Panc1 (cell line): ENCODE data around the gene NR2C2. TPM values are rescaled to one million over a fixed set of nuclear protein-coding genes. Genes with fewer than 3 reads are reported as not detected.

Source experiments
- ATAC-seq: fragments of 200-7000 bp; cut with Tn5 transposase; 2 replicates; pipeline ENCODE4 v1.9.1; 2020; ENCODE audit warnings: mild to moderate bottlenecking, moderate library complexity
- BruUV-seq: library from RNA; stranded (reverse); fragments of 400-500 nt; replicated peaks from 2 replicates; lab custom pipeline; 2021; lab: Mats Ljungman, UMichigan
- CTCF ChIA-PET: fragments of 300-600 bp; sonication (Branson Sonifier 250); formaldehyde crosslinking; loops from one replicate; lab custom pipeline; 2022; ENCODE audit warnings: antibody characterized with exemption; lab: Charles Lee
- POLR2A ChIA-PET: fragments of 300-600 bp; sonication (Branson Sonifier 250); formaldehyde crosslinking; loops from one replicate; lab custom pipeline; 2022; ENCODE audit warnings: antibody characterized with exemption; lab: Charles Lee
- DNase-seq: peaks from one replicate; pipeline ENCODE4 v3.0.0-alpha.2; 2010; ENCODE audit warnings: low read depth, low spot score
- H3K27ac ChIP-seq: 2 replicates; pipeline ENCODE4 v1.5.1; 2011; ENCODE audit warnings: mild to moderate bottlenecking, low read length, inconsistent platforms
- H3K27me3 ChIP-seq: fragments of 200-500 bp; sonication (Bioruptor generic); 2 replicates; pipeline ENCODE4 v1.6.0; 2014; ENCODE audit warnings: low read length, inconsistent platforms; ENCODE audit not compliant: control insufficient read depth, insufficient read depth
- H3K36me3 ChIP-seq: fragments of 200-500 bp; sonication (Bioruptor generic); 2 replicates; pipeline ENCODE4 v1.5.1; 2014; ENCODE audit warnings: inconsistent platforms, mild to moderate bottlenecking, low read length, moderate library complexity; ENCODE audit not compliant: control insufficient read depth, insufficient read depth
- H3K4me1 ChIP-seq: 2 replicates; pipeline ENCODE4 v1.5.1; 2011; ENCODE audit warnings: inconsistent platforms, mild to moderate bottlenecking, low read length, moderate library complexity; ENCODE audit not compliant: control insufficient read depth, insufficient read depth
- H3K4me3 ChIP-seq, 2 experiments: 2 replicates each; pipeline ENCODE4 v1.5.1; 2011 to 2012; ENCODE audit warnings: low read depth in 2 of 2, low read length in 2 of 2, mild to moderate bottlenecking in 2 of 2, inconsistent platforms in 1 of 2, moderate library complexity in 1 of 2
- H3K9me3 ChIP-seq: fragments of 200-500 bp; sonication (Bioruptor generic); 2 replicates; pipeline ENCODE4 v1.5.1; 2014; ENCODE audit warnings: low read depth, mild to moderate bottlenecking, inconsistent platforms, low read length, moderate library complexity; ENCODE audit not compliant: control insufficient read depth, insufficient read depth
- POLR2AphosphoS5 ChIP-seq: IDR thresholded peaks from 2 replicates; pipeline ENCODE4 v1.6.1; 2012; ENCODE audit warnings: mild to moderate bottlenecking, low read depth, low read length, moderate library complexity
- REST ChIP-seq, 2 experiments: IDR thresholded peaks; 2 replicates each; pipeline ENCODE4 v1.6.1; 2011 to 2012; ENCODE audit warnings: low read depth in 2 of 2, control low read depth in 1 of 2, low read length in 1 of 2, mild to moderate bottlenecking in 1 of 2, moderate library complexity in 1 of 2; ENCODE audit not compliant: insufficient read depth in 1 of 2
- SIN3A ChIP-seq: IDR thresholded peaks from 2 replicates; pipeline ENCODE4 v1.6.1; 2012; ENCODE audit warnings: low read depth, mild to moderate bottlenecking, low read length, moderate library complexity, borderline replicate concordance; ENCODE audit not compliant: insufficient read depth
- TCF7L2 ChIP-seq: IDR thresholded peaks from 2 replicates; pipeline ENCODE4 v1.6.1; 2011; ENCODE audit warnings: mild to moderate bottlenecking, low read depth, low read length, inconsistent platforms
- in situ Hi-C: cut with HindIII; loops from 2 replicates; pipeline ENCODE4 v1.10.0; 2016; ENCODE audit warnings: low sequenced_read_pairs, low pct_unique_long_range_greater_than_20kb
- intact Hi-C: fragments of 100-400 bp; cut with micrococcal nuclease; formaldehyde crosslinking; loops from one replicate; pipeline ENCODE4 v1.10.0; 2022; ENCODE audit not compliant: unreplicated experiment
- total RNA-seq: library from RNA; stranded (reverse); gene quantifications from one replicate; pipeline ENCODE4 v1.2.1, GENCODE V29; 2021; ENCODE audit not compliant: unreplicated experiment
- TF ChIP-seq, protein P1 (sequence below): fragments of 450-650 bp; IDR thresholded peaks from 2 replicates; pipeline ENCODE4 v1.5.1; 2017; ENCODE audit warnings: mild to moderate bottlenecking

NR2C2 gene
- total RNA-seq, 1 experiment from 2014 or later: 30.6 TPM

GRCh38 chr3:15029625-15030024 lies 82.2 kb downstream of the NR2C2 start:
- intact Hi-C loops: loop anchor here (10.0 kb wide), 1 partner anchor 105 kb away; no protein-coding TSS in a partner anchor
- no TSS peak for BruUV-seq
- Histone ChIP-seq H3K4me3 (no peak overlapping the region), H3K27ac (no peak overlapping the region), H3K4me1 (no peaks in the 10 kb centered on the region), H3K27me3 (no peaks in the 10 kb centered on the region), H3K36me3 (peaks cover 9% of the 10 kb centered on the region), H3K9me3 (no peaks in the 10 kb centered on the region)
- ChIA-PET POLR2A (interaction anchor here (0.6 kb wide), 1 partner anchor 8 kb away, joined by 3 read pairs; no protein-coding TSS in a partner anchor), CTCF (no interaction called here)
- DNase-seq (no peak), ATAC-seq (no peak)
- in situ Hi-C loops: no loop called here
- TF ChIP-seq POLR2AphosphoS5 (no peak), SIN3A (no peak), REST (IDR thresholded peaks at IDR 0.05; ENCODE audit: insufficient read depth in 1 of 2, low read depth in 2 of 2, low read length in 1 of 2) (no peak)

DNA sequence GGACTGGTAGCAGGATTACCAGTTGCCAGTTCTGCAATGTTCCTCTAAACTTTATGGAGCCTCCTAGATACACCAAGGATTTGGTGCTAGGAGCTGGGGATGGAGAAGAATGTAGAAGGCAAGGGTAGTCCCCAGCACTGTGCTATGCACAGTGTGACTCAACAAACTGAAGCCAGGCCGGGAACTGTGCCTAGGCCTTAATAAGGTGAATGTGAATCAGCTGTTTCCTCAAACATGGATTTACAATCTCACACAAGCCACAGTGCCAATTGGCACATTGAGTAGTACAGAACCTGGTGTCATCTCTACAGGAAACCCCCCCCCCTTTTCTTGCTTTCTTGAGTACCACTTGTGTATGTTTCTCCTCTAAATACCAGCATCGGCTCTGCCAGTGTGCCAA lies 85.3 kb downstream of the NR2C2 start:
- H3K27me3 ChIP-seq: no peaks in the 10 kb centered on the region
- H3K36me3 ChIP-seq: peaks cover 9% of the 10 kb centered on the region
- no peaks in the 10 kb centered on the region for H3K9me3 ChIP-seq
- in situ Hi-C loops (no loop called here), intact Hi-C loops (loop anchor here (10.0 kb wide), 1 partner anchor 108 kb away; no protein-coding TSS in a partner anchor)
- no peak overlapping the region for H3K27ac ChIP-seq
- H3K4me1 ChIP-seq: no peaks in the 10 kb centered on the region
- ChIA-PET CTCF (no interaction called here), POLR2A (no interaction called here)
- H3K4me3 ChIP-seq: no peak overlapping the region
- DNase-seq: no peak
- BruUV-seq: no TSS peak
- TF ChIP-seq TCF7L2 (no peak), POLR2AphosphoS5 (no peak), SIN3A (no peak), REST (IDR thresholded peaks at IDR 0.05; ENCODE audit: insufficient read depth in 1 of 2, low read depth in 2 of 2, low read length in 1 of 2) (no peak)
- TF ChIP-seq, protein P1, sequence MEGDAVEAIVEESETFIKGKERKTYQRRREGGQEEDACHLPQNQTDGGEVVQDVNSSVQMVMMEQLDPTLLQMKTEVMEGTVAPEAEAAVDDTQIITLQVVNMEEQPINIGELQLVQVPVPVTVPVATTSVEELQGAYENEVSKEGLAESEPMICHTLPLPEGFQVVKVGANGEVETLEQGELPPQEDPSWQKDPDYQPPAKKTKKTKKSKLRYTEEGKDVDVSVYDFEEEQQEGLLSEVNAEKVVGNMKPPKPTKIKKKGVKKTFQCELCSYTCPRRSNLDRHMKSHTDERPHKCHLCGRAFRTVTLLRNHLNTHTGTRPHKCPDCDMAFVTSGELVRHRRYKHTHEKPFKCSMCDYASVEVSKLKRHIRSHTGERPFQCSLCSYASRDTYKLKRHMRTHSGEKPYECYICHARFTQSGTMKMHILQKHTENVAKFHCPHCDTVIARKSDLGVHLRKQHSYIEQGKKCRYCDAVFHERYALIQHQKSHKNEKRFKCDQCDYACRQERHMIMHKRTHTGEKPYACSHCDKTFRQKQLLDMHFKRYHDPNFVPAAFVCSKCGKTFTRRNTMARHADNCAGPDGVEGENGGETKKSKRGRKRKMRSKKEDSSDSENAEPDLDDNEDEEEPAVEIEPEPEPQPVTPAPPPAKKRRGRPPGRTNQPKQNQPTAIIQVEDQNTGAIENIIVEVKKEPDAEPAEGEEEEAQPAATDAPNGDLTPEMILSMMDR: no peak
- ATAC-seq: no peak
